ENCODE results near the gene CST7.

The CST7 gene

DNA sequence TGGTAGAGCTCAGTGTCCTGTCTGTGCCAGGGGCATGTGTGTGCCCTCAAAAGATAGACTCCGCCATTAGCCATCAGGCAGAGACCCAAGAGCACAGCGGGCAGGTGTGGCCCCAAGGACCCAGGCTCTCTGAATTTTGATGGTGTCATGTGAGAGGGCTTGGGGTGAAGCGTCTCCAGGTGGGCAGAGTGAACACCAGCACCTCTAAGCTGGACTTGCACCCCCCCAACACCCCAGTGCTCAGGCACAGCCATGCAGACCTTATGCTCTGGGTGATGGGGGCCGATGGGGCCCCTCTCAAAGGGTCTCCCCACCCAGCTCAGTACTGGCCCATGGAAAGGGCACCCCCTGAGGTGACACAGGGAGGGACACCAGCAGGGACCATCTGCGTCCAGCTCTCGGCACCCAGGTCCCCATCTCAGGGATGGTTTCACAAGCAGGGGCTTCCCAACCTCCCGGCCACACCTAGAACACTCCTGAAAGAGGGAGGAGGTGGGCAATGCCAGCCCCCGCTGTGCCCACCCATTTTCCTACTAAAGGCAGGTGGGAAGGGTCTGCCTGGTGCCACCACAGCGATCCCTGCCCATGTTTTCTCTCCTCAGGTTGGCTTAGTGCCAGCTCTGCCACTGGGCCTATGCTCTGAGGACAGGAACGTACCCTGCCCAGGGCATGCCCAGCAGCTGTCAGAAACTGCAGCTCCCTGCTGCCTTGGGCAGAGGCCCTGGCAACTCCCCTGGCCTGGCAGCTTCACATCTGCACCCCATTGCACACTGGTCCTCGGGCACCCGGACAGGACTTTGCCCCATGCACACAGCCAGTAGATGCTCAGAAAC, 3.5 kb downstream of the CST7 start:
- peak; percentile 15 for DNase-seq

- DNase-seq = no peak
Observed at GRCh38 chr20:24953209-24953575, 4.1 kb downstream of the CST7 start.

- DNase-seq = no peak
Observed at GRCh38 chr20:24953621-24954133, 4.6 kb downstream of the CST7 start.

DNA sequence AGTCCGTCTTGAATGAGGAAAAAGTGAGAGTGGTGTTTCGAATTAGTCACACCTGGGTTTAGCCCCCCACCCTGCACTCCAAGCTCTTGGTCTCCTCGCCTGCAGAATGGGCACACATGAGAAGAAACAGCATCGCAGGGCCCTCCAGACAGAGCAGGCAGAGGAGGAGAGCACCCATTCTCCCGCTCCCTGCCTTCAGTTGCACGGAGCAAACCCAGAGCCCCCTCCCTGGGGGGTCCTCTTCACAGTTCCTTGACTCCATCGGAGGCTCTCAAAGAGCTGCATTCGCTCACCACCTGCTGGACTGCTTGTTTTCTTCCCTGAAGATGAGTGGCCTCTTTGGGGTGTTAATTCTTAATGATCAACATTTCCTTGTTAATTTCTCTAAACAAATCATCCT, 5.1 kb downstream of the CST7 start:
- DNase-seq = no peak

- no peak for DNase-seq
Observed at GRCh38 chr20:24954566-24954965, 5.5 kb downstream of the CST7 start.

DNA sequence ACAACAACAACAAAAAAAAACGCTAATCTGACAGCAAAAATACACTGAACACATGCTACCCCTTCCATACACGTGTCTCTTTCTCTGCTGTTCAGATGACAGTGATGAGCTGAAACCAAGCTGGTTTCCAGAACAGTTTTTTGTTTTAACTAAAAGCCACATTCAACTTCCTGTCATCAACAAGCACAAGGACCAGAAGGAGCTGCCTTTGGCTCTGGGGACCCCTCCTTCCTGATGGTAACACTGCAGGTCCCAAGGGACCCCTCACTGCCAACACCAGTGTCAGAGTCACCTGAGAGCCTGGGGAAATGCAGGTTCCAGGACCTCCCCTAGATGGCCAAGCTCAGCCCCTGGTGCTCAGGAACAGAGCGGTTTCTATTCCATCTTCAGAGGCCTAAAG, 6.0 kb downstream of the CST7 start:
- no peak for DNase-seq

DNA sequence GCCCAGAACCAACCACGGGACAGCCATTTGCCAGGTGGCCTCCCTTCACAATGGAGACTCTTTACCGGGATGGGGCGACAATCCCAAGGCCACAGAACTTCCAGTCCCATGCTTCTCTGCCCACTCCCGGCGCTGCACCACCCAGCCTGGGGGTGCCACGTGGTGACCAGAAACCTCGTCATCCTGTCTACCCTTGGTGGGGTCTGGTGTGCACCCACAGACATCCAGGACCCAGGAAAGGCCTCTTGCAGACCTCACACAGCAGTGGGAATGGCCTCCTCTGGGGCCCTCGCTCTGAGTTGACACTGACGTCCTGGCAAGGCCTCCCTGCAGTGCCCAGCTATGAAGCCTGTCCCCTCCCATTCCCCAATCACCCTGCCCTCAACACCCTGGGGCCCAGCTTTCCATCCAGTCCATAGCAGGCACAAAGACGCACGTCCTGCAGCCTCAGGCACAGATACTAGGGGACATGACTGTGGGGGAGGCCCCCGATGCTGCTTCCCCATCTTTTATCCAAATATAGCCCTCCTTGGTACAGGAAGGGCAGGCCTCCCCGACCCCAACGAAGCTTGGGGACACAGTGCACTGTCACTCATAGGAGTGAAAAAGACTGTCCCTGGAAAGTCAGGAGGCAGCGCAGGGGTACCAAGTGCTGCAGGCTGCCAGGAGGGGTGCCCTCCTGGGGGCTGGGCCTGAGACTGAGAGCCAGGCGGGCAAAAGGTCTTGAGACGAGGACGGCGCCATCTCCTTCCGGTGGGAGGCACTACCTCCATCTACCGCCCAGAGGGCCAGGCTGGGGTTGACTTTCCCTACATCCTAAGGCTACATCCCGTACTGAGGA, 7.2 kb downstream of the CST7 start:
- no peak for DNase-seq

- no peak for DNase-seq
Observed at GRCh38 chr20:24957326-24958016, 8.4 kb downstream of the CST7 start.

GRCh38 chr20:24958506-24959385, 9.7 kb downstream of the CST7 start:
- no peak for DNase-seq

DNA sequence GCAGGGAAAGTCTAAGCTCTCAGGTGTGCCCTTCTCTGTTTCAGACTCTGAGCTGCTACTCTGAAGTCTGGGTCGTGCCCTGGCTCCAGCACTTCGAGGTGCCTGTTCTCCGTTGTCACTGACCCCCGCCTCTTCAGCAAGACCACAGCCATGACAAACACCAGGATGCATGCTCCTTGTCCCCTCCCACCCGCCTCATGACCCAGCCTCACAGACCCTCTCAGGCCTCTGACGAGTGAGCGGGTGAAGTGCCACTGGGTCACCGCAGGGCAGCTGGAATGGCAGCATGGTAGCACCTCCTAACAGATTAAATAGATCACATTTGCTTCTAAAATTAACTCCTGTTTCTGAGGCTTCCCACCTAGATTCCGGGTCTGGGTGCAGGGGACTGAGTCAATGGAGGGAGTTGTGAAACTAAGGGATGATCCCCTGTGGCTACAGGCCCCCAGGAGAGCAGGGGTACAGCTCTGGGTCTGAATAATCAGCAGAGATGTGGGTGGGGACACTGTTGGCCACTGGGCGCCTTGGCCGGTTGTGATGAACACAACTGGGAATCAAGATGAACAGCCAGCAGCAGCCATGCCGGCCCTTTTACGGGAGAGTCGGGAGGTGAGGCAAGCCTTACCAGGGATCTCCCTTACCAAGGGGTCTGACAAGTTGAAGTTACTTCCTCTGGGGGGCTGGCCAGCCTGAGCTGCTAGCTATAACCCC, 10.7 kb downstream of the CST7 start:
- no peak for DNase-seq

DNA sequence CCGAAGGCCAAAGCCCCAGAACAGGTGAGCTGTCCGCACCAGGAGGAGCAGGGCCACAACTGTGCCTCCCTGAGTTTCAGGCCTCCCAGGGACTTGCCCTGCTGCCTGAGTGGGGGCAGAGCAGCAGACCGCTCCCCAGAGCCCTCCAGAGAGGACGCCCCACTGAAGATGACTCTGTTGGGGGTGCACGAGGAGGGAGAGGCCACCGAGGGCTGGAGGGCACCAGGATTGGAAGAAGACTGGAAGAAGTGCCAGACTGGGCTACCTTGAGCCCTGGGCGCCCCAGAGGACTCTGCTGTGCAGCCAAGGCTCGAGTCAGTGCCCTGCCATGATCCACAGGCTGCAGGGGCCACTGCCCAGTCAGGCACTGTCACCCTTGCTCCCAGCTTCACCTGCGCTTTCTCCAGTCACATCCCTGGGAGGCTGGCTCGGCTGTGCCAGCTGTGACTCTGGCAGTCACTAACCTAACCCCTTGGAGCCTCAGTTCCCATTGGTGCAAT, 11.3 kb downstream of the CST7 start:
- DNase-seq = no peak

DNA sequence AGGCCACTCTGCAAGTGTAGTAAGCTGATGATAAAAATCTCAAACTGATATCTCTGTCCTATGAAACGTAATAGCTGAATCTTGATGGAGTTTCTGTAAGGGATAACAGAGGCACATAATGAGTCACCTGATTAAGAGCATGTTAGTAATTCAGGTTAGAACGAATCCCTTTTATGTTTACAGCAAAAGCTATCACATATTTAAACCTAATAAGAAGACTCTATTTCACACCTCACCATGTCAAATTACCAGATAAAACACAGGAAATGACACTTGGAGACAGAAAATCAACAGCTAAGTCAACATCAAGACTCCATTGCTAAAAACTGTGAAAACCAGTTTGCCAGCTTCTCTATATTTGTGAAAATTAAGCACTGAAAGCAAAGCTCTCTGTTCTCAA, 11.8 kb downstream of the CST7 start:
- no peak for DNase-seq

DNA sequence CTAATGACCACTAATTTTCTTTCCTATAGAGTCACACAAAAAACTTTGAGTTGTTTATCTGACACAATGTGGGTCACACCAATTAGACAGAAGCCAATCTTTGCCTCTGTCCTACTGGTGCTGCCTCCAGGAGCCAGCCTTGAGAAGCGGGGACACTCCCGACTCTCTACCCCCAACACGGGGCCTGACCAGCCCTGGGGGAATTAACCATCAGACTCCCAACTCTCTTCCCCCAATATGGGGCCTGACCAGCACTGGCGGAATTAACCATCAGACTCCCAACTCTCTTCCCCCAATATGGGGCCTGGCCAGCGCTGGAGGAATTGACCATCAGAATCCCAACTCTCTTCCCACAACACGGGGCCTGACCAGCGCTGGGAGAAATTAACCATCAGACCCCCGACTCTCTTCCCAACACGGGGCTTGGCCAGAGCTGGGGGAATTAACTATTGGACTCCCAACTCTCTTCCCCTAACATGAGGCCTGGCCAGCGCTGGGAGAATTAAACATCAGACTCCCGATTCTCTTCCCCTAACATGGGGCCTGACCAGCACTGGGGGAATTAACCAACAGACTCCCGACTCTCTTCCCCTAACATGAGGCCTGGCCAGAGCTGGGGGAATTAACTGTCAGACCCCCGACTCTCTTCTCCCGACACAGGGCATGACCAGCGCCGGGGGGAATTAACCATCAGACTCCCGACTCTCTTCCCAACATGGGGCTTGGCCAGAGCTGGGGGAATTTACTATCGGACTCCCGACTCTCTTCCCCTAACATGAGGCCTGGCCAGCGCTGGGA, 12.5 kb downstream of the CST7 start:
- DNase-seq = no peak

DNA sequence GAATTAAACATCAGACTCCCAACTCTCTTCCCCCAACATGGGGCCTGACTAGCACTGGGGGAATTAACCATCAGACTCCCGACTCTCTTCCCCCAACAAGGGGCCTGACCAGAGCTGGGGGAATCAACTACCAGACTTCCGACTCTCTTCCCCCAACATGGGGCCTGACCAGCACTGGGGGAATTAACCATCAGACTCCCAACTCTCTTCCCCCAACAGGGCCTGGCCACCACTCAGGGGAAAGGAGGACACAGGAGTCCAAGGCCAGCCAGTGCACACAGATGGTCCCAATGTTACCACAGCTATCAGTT, 13.1 kb downstream of the CST7 start:
- DNase-seq = no peak

GRCh38 chr20:24962510-24962909, 13.4 kb downstream of the CST7 start:
- DNase-seq = peak; percentile 50

DNA sequence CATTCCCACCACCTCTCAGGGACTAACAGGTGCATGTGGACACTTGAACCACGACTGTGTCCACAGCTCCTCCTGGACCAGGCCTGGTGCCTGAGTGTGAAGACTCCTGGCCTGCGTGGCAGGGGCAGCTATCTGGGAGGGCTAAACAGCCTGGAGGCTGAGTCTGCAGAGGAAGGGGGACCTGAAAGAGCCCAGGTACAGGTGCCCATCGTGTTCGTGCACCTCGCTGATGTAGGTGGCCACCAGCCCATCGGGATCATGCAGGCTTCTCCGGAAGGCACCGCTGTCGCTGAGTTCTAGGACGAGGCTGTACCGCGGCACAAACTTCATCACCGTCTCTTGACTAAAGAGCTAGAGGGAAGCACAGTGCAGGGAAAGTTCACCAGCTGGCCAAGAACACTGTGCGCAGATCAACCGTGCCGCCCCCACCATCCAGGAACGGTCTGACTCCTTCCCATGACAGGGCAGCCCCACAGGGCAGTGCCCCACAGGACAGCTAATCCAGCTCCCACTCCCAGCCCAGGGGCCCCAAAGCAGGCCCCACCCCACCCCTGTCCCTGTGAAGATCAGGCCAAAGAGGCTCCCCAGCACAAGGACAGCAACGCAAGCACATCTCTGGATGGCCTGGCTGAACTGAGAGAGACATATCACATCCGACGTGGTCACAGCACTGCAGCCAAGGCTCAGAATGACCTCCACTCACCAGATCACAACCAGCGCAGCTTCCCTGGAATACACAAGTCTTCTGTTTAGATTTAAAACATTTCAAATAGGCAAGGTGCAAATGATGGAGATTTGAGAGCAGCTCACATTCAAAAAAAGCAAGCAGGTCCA, 14.8 kb downstream of the CST7 start:
- DNase-seq = no peak

DNA sequence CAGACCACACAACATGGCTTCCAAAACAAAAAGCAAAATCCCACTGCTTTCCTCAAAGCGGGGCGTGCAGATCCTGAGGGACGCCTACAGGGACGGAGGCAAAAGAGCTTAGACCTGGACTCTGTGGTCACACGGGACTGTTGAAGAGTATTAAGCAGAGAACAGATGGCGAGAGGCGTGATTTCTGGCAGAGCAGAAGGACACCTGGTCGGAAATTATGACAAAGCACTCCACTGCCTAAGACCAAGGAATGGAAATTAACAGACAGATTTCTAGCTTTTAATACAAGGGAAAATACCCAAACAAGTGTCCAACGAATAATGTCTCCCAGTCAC, 15.4 kb downstream of the CST7 start:
- peak; percentile 74 for DNase-seq

GRCh38 chr20:24965065-24965919, 16.2 kb downstream of the CST7 start:
- DNase-seq = peak; percentile 44
